ENCODE data around the gene HIVEP1. TPM values are rescaled to one million over a fixed set of nuclear protein-coding genes. Genes with fewer than 3 reads are reported as not detected.

The HIVEP1 gene
- total RNA-seq, 1 experiment from 2014 or later = 24.3 TPM

GRCh38 chr6:11977193-11977592 is 34.9 kb upstream of the HIVEP1 start (continued):
- TF ChIP-seq TEAD1 (CRISPR knock-in tag; IDR thresholded peaks at IDR 0.05) (no peak), MLX (CRISPR knock-in tag; IDR thresholded peaks at IDR 0.05) (no peak), IRF1 (CRISPR knock-in tag; IDR thresholded peaks at IDR 0.05) (no peak), ZNF138 (CRISPR knock-in tag; conservative IDR thresholded peaks at IDR 0.05) (no peak)
- TF ChIP-seq, protein P1, sequence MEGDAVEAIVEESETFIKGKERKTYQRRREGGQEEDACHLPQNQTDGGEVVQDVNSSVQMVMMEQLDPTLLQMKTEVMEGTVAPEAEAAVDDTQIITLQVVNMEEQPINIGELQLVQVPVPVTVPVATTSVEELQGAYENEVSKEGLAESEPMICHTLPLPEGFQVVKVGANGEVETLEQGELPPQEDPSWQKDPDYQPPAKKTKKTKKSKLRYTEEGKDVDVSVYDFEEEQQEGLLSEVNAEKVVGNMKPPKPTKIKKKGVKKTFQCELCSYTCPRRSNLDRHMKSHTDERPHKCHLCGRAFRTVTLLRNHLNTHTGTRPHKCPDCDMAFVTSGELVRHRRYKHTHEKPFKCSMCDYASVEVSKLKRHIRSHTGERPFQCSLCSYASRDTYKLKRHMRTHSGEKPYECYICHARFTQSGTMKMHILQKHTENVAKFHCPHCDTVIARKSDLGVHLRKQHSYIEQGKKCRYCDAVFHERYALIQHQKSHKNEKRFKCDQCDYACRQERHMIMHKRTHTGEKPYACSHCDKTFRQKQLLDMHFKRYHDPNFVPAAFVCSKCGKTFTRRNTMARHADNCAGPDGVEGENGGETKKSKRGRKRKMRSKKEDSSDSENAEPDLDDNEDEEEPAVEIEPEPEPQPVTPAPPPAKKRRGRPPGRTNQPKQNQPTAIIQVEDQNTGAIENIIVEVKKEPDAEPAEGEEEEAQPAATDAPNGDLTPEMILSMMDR (IDR thresholded peaks at IDR 0.05) = no peak
- TF ChIP-seq, protein P2, sequence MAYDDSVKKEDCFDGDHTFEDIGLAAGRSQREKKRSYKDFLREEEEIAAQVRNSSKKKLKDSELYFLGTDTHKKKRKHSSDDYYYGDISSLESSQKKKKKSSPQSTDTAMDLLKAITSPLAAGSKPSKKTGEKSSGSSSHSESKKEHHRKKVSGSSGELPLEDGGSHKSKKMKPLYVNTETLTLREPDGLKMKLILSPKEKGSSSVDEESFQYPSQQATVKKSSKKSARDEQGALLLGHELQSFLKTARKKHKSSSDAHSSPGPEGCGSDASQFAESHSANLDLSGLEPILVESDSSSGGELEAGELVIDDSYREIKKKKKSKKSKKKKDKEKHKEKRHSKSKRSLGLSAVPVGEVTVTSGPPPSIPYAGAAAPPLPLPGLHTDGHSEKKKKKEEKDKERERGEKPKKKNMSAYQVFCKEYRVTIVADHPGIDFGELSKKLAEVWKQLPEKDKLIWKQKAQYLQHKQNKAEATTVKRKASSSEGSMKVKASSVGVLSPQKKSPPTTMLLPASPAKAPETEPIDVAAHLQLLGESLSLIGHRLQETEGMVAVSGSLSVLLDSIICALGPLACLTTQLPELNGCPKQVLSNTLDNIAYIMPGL (CRISPR knock-in tag; IDR thresholded peaks at IDR 0.05) = no peak

DNA sequence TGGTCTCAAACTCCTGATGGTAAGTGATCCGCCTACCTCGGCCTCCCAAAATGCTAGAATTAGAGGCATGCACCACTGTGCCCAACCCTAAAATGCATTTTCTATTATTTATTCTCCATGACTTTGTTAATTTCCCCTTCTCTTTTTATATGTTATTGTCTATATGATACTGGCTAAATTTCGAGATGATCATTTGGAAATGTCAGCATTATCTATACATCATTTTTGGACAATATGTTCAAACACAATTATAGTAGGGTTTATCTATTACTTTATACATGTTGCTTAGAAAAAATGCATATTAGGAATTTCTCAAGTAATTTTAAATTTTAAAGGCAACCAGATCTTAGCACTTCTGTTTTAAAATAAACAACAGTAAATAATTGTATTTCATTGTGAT is 34.4 kb upstream of the HIVEP1 start:
- Mint-ChIP-seq H3K27me3 (ENCODE audit: low read depth) (no peaks in the 10 kb centered on the region), H3K27ac (no peak overlapping the region), H3K36me3 (no peaks in the 10 kb centered on the region), H3K4me3 (no peak overlapping the region), H3K9me3 (no peaks in the 10 kb centered on the region), H3K4me1 (peaks cover 19% of the 10 kb centered on the region)
- ATAC-seq (no peak), DNase-seq (ENCODE audit: low spot score) (no peak)
- ChIA-PET CTCF (no interaction called here), POLR2A (no interaction called here)
- TF ChIP-seq, protein P3, sequence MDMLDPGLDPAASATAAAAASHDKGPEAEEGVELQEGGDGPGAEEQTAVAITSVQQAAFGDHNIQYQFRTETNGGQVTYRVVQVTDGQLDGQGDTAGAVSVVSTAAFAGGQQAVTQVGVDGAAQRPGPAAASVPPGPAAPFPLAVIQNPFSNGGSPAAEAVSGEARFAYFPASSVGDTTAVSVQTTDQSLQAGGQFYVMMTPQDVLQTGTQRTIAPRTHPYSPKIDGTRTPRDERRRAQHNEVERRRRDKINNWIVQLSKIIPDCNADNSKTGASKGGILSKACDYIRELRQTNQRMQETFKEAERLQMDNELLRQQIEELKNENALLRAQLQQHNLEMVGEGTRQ (CRISPR knock-in tag; IDR thresholded peaks at IDR 0.05) = no peak
- TF ChIP-seq ZNF423 (CRISPR knock-in tag; IDR thresholded peaks at IDR 0.05) (no peak), MLX (CRISPR knock-in tag; IDR thresholded peaks at IDR 0.05) (no peak), AR (CRISPR knock-in tag; IDR thresholded peaks at IDR 0.05) (no peak), ZNF396 (CRISPR knock-in tag; IDR thresholded peaks at IDR 0.05; ENCODE audit: borderline replicate concordance) (no peak), OVOL2 (CRISPR knock-in tag; IDR thresholded peaks at IDR 0.05; ENCODE audit: borderline replicate concordance) (no peak), GRHL2 (CRISPR knock-in tag; IDR thresholded peaks at IDR 0.05; ENCODE audit: insufficient replicate concordance, severe bottlenecking) (no peak)
- TF ChIP-seq, protein P4, sequence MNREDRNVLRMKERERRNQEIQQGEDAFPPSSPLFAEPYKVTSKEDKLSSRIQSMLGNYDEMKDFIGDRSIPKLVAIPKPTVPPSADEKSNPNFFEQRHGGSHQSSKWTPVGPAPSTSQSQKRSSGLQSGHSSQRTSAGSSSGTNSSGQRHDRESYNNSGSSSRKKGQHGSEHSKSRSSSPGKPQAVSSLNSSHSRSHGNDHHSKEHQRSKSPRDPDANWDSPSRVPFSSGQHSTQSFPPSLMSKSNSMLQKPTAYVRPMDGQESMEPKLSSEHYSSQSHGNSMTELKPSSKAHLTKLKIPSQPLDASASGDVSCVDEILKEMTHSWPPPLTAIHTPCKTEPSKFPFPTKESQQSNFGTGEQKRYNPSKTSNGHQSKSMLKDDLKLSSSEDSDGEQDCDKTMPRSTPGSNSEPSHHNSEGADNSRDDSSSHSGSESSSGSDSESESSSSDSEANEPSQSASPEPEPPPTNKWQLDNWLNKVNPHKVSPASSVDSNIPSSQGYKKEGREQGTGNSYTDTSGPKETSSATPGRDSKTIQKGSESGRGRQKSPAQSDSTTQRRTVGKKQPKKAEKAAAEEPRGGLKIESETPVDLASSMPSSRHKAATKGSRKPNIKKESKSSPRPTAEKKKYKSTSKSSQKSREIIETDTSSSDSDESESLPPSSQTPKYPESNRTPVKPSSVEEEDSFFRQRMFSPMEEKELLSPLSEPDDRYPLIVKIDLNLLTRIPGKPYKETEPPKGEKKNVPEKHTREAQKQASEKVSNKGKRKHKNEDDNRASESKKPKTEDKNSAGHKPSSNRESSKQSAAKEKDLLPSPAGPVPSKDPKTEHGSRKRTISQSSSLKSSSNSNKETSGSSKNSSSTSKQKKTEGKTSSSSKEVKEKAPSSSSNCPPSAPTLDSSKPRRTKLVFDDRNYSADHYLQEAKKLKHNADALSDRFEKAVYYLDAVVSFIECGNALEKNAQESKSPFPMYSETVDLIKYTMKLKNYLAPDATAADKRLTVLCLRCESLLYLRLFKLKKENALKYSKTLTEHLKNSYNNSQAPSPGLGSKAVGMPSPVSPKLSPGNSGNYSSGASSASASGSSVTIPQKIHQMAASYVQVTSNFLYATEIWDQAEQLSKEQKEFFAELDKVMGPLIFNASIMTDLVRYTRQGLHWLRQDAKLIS (CRISPR knock-in tag; IDR thresholded peaks at IDR 0.05; ENCODE audit: borderline replicate concordance) = no peak

Measured in WTC11 (cell line).